Heart left ventricle (tissue), 13 donors: Measurements from ENCODE around the gene KANSL1.

Source experiments
- CTCF ChIP-seq, 12 donors: fragments of 200-600 bp; sonication (generic) in 4 of 12; IDR thresholded peaks; one replicate each; pipeline versions ENCODE4 v1.5.0 to v1.8.0; 2018 to 2022; ENCODE audit warnings: antibody characterized with exemption in 12 of 12, mild to moderate bottlenecking in 5 of 12
- POLR2A ChIP-seq, 2 donors: fragments of 450-650 bp; IDR thresholded peaks; one replicate each; pipeline ENCODE4 v1.6.1; 2017; ENCODE audit warnings: antibody characterized with exemption in 2 of 2, mild to moderate bottlenecking in 2 of 2, moderate library complexity in 2 of 2
- donor health status: ischemic (EF 13 %, LVEDD 7.1; RV severe dilation, severe dysfunction).
- donor health status: DM: no; HTN: yes; CAD: no.
- donor health status: DM: no; HTN: no; CAD: no.
- donor health status: ischemic (EF 25% LVEDD 6.9; RV normal size, moderate dysfunction).
- donor health status: ischemic (EF 25% LVEDD 5.7; RV mildly dilated, moderate dysfunction).
- donor health status: ischemic (EF 35%, LVEDD 5.7; RV mildly dilated, moderate dysfunction).
- donor health status: nonischemic (EF 11% LVEDD 7.7; RV severe dilation, severe dysfunction).
- donor health status: DM: yes; HTN: yes; CAD: no.
- donor health status: PGD.
- donor health status: ischemic (EF 29% LVEDD 5.4; RV normal size, mild dysfunction).
- donor health status: nonischemic (EF 23%, LVEDD 6.1; RV moderate dilation, normal function).

GRCh38 chr17:45991341-45991740 lies 201.9 kb downstream of the KANSL1 start:
- TF ChIP-seq CTCF (IDR thresholded peaks at IDR 0.05) (no peak), POLR2A (IDR thresholded peaks at IDR 0.05) (no peak)
